HepG2 (cell line): ENCODE results near the gene SETD2. TPM values are rescaled to one million over a fixed set of nuclear protein-coding genes. Genes with fewer than 3 reads are reported as not detected.

Source experiments
- ARID4A ChIP-seq: sonication (generic); formaldehyde crosslinking; IDR thresholded peaks from 2 replicates; pipeline ENCODE4 v1.5.0; 2020; ENCODE audit warnings: mild to moderate bottlenecking, missing genetic modification reagents, borderline replicate concordance
- FOXO1 ChIP-seq: sonication (generic); formaldehyde crosslinking; IDR thresholded peaks from 2 replicates; pipeline ENCODE4 v1.4.0; 2020; ENCODE audit warnings: missing genetic modification reagents
- MIXL1 ChIP-seq: IDR thresholded peaks from 2 replicates; pipeline ENCODE4 v1.6.1; 2016
- REST ChIP-seq, 2 experiments: IDR thresholded peaks; 2 replicates each; pipeline ENCODE4 v1.6.1; 2011 to 2012; ENCODE audit warnings: low read length in 2 of 2, borderline replicate concordance in 1 of 2, low read depth in 1 of 2, mild to moderate bottlenecking in 1 of 2, moderate library complexity in 1 of 2
- RFX1 ChIP-seq: fragments of 450-650 bp; IDR thresholded peaks from 2 replicates; pipeline ENCODE4 v1.6.1; 2017
- YY1 ChIP-seq: IDR thresholded peaks from 2 replicates; pipeline ENCODE4 v1.6.1; 2011; ENCODE audit warnings: low read length, low read depth, moderate library complexity, mild to moderate bottlenecking; ENCODE audit not compliant: insufficient read depth, insufficient replicate concordance
- polyA plus RNA-seq, 8 experiments: library from polyadenylated mRNA; depleted of rRNA in 3 of 8; stranded (reverse) in 7 of 8; unstranded in 1 of 8; fragments of >200 nt; fragmentation: Illumina TruSeq in 4 of 8; extraction: Trizol in 4 of 8; gene quantifications; 2 replicates each; pipeline versions ENCODE4 v1.2.1 to v1.2.3, GENCODE V29; 2011 to 2016; ENCODE audit warnings: low read depth in 4 of 8, missing spikeins in 1 of 8, mixed read lengths in 1 of 8; ENCODE audit not compliant: insufficient read depth in 1 of 8
- total RNA-seq, 5 experiments: library from RNA; depleted of rRNA; stranded (reverse); fragments of >200 nt; fragmentation: Illumina TruSeq; extraction: Trizol; gene quantifications; 2 replicates each; pipeline ENCODE4 v1.2.3, GENCODE V29; 2016; ENCODE audit warnings: low read depth in 1 of 5
- TF ChIP-seq, protein P1 (sequence below), 2 experiments: sonication (generic) in 1 of 2; formaldehyde crosslinking in 1 of 2; IDR thresholded peaks; 2 replicates each; pipeline versions ENCODE4 v1.6.1 to v1.9.0; 2014 to 2022; ENCODE audit warnings: antibody characterized with exemption in 1 of 2, borderline replicate concordance in 1 of 2, inconsistent platforms in 1 of 2, low read depth in 1 of 2, missing genetic modification reagents in 1 of 2
- TF ChIP-seq, protein P2 (sequence below): sonication (generic); formaldehyde crosslinking; IDR thresholded peaks from 2 replicates; pipeline ENCODE4 v1.5.0; 2020; ENCODE audit warnings: mild to moderate bottlenecking, missing genetic modification reagents, moderate library complexity

SETD2 gene
- total and polyA plus RNA-seq, 2 of the 13 experiments (the other 11 are each of a cell fraction or from before 2014, with no cell fraction given): 14.2 to 24.2 TPM

GRCh38 chr3:47164007-47164881, at the start of gene SETD2 (continued):
- TF ChIP-seq YY1: peak; percentile 10
- TF ChIP-seq, protein P1, sequence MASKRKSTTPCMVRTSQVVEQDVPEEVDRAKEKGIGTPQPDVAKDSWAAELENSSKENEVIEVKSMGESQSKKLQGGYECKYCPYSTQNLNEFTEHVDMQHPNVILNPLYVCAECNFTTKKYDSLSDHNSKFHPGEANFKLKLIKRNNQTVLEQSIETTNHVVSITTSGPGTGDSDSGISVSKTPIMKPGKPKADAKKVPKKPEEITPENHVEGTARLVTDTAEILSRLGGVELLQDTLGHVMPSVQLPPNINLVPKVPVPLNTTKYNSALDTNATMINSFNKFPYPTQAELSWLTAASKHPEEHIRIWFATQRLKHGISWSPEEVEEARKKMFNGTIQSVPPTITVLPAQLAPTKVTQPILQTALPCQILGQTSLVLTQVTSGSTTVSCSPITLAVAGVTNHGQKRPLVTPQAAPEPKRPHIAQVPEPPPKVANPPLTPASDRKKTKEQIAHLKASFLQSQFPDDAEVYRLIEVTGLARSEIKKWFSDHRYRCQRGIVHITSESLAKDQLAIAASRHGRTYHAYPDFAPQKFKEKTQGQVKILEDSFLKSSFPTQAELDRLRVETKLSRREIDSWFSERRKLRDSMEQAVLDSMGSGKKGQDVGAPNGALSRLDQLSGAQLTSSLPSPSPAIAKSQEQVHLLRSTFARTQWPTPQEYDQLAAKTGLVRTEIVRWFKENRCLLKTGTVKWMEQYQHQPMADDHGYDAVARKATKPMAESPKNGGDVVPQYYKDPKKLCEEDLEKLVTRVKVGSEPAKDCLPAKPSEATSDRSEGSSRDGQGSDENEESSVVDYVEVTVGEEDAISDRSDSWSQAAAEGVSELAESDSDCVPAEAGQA (IDR thresholded peaks at IDR 0.05; ENCODE audit: low read depth): no peak; the same call in 1 of the 2 replicates
- TF ChIP-seq, protein P1 (CRISPR knock-in tag; IDR thresholded peaks at IDR 0.05; ENCODE audit: borderline replicate concordance): no peak
- peak; percentile 80 for TF ChIP-seq ARID4A (CRISPR knock-in tag)
- 0 out of 2 replicates have a peak, but pooled peaks have one; percentile 13 for TF ChIP-seq MIXL1
- TF ChIP-seq RFX1: no peak
- TF ChIP-seq, protein P2, sequence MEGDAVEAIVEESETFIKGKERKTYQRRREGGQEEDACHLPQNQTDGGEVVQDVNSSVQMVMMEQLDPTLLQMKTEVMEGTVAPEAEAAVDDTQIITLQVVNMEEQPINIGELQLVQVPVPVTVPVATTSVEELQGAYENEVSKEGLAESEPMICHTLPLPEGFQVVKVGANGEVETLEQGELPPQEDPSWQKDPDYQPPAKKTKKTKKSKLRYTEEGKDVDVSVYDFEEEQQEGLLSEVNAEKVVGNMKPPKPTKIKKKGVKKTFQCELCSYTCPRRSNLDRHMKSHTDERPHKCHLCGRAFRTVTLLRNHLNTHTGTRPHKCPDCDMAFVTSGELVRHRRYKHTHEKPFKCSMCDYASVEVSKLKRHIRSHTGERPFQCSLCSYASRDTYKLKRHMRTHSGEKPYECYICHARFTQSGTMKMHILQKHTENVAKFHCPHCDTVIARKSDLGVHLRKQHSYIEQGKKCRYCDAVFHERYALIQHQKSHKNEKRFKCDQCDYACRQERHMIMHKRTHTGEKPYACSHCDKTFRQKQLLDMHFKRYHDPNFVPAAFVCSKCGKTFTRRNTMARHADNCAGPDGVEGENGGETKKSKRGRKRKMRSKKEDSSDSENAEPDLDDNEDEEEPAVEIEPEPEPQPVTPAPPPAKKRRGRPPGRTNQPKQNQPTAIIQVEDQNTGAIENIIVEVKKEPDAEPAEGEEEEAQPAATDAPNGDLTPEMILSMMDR (CRISPR knock-in tag): peak; percentile 70
- peak; percentile 44; the same call in 1 of the 2 replicates for TF ChIP-seq FOXO1
- TF ChIP-seq REST (IDR thresholded peaks at IDR 0.05; ENCODE audit: borderline replicate concordance in 1 of 2, low read depth in 1 of 2, low read length in 2 of 2): peak in 1 of 2 experiments; percentile 12; a peak in 1 of 4 replicates
